ENCODE measurements around the gene SMYD3.

The SMYD3 gene

GRCh38 chr1:246165826-246166709 is 341.0 kb downstream of the SMYD3 start:
- DNase-seq = peak in 1 of 5 experiments; percentile 61

- DNase-seq = no peak
Measured at GRCh38 chr1:246164764-246165163, 342.3 kb downstream of the SMYD3 start.

GRCh38 chr1:246162560-246162959 is 344.5 kb downstream of the SMYD3 start:
- no peak for DNase-seq

GRCh38 chr1:246161626-246162025 is 345.5 kb downstream of the SMYD3 start:
- DNase-seq = no peak

- DNase-seq = no peak
Measured at GRCh38 chr1:246160905-246161304, 346.2 kb downstream of the SMYD3 start.

- no peak for DNase-seq
Measured at GRCh38 chr1:246160374-246160773, 346.7 kb downstream of the SMYD3 start.

- DNase-seq = no peak
Measured at GRCh38 chr1:246159279-246160227, 347.5 kb downstream of the SMYD3 start.

GRCh38 chr1:246158131-246158530 is 348.9 kb downstream of the SMYD3 start:
- no peak for DNase-seq

GRCh38 chr1:246157516-246157915 is 349.6 kb downstream of the SMYD3 start:
- no peak for DNase-seq

- no peak for DNase-seq
Measured at GRCh38 chr1:246156847-246157246, 350.2 kb downstream of the SMYD3 start.

- DNase-seq = no peak
Measured at GRCh38 chr1:246155923-246156322, 351.2 kb downstream of the SMYD3 start.

GRCh38 chr1:246153796-246154212 is 353.3 kb downstream of the SMYD3 start:
- no peak for DNase-seq

- DNase-seq = no peak
Measured at GRCh38 chr1:246152986-246153431, 354.1 kb downstream of the SMYD3 start.

- DNase-seq = no peak
Measured at GRCh38 chr1:246151796-246152434, 355.2 kb downstream of the SMYD3 start.

GRCh38 chr1:246149543-246149942 is 357.5 kb downstream of the SMYD3 start:
- DNase-seq = no peak

- DNase-seq = no peak
Measured at GRCh38 chr1:246147524-246148461, 359.3 kb downstream of the SMYD3 start.

GRCh38 chr1:246146804-246147523 is 360.1 kb downstream of the SMYD3 start:
- DNase-seq = no peak

- no peak for DNase-seq
Measured at GRCh38 chr1:246145900-246146299, 361.2 kb downstream of the SMYD3 start.

GRCh38 chr1:246144931-246145330 is 362.1 kb downstream of the SMYD3 start:
- no peak for DNase-seq

GRCh38 chr1:246142320-246142893 is 364.7 kb downstream of the SMYD3 start:
- DNase-seq = no peak

- no peak for DNase-seq
Measured at GRCh38 chr1:246141306-246141705, 365.8 kb downstream of the SMYD3 start.
